22Rv1 (cell line): ENCODE data around the gene COQ7.

Experiments used
- ZFX ChIP-seq: fragments of 450-650 bp; IDR thresholded peaks from 2 replicates; pipeline ENCODE4 v1.6.1; 2017; ENCODE audit warnings: antibody characterized with exemption, borderline replicate concordance
- TF ChIP-seq, protein P1 (sequence below): fragments of 450-650 bp; IDR thresholded peaks from 2 replicates; pipeline ENCODE4 v1.5.1; 2017; ENCODE audit warnings: mild to moderate bottlenecking

DNA sequence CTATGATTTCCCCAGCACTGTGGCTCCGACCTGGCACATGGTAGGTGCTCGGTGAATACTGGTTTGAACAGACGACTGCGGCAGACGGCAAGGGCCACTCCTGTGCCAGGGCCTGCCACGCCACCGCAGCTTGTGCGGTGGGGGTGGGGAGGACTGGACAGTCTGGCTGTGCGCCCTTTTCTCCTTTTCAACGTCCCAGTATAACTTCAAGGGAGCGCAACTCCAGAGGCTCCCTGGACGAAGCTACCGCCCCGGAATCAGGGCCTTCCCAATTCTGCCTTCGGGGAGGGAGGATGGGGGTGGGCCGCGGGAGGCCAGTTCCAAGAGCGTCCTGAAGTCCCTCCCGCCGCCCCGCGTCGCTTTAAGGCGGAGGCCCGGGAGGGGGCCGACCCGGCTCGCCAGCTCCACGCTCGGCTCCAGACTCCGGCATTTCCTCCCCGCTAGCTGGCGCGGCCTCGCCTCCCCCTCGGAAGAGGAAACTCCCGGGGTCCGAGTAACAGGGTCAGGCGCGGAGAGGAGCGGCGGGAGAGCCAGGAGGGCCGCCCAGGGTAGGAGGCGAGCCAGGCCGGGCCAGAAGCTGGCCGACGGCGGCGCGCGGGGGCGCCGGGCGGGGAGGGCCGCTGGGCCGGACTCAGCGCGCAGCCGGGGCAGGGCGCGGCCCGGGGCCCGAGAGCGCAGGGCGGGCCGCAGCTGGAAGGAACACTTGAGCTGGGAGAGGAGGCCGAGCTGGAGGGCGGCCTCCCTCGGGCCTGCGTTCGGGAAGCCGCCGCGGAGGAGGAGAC, 46.4 kb downstream of the COQ7 start, which contains the start of gene ITPRIPL2:
- TF ChIP-seq, protein P1, sequence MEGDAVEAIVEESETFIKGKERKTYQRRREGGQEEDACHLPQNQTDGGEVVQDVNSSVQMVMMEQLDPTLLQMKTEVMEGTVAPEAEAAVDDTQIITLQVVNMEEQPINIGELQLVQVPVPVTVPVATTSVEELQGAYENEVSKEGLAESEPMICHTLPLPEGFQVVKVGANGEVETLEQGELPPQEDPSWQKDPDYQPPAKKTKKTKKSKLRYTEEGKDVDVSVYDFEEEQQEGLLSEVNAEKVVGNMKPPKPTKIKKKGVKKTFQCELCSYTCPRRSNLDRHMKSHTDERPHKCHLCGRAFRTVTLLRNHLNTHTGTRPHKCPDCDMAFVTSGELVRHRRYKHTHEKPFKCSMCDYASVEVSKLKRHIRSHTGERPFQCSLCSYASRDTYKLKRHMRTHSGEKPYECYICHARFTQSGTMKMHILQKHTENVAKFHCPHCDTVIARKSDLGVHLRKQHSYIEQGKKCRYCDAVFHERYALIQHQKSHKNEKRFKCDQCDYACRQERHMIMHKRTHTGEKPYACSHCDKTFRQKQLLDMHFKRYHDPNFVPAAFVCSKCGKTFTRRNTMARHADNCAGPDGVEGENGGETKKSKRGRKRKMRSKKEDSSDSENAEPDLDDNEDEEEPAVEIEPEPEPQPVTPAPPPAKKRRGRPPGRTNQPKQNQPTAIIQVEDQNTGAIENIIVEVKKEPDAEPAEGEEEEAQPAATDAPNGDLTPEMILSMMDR = 0 out of 2 replicates have a peak, but pooled peaks have one; percentile 6
- no peak for TF ChIP-seq ZFX
